Measurements from ENCODE around the gene ANKRD9. TPM values are rescaled to one million over a fixed set of nuclear protein-coding genes. Genes with fewer than 3 reads are reported as not detected.

The ANKRD9 gene
- total and polyA plus RNA-seq, 5 donors from 2014 or later: 0.69 to 7.1 (median 1.7) TPM

- H3K27me3 Mint-ChIP-seq: no peaks in the 10 kb centered on the region
- H3K36me3 ChIP-seq (ENCODE audit: control insufficient read depth, insufficient read depth, low read length): no peaks in the 10 kb centered on the region
- no peak for ATAC-seq (ENCODE audit: low read depth in 2 of 2)
- H3K9me3 Mint-ChIP-seq: peaks cover 0 to 1% (median 0%) of the 10 kb centered on the region in 7 donors
- no peak overlapping the region for H3K4me3 ChIP-seq (ENCODE audit: low read depth, low read length)
- no peaks in the 10 kb centered on the region for H3K36me3 Mint-ChIP-seq
- peak overlapping the region in 1 of 4 donors; percentile 62 for H3K4me3 Mint-ChIP-seq
- H3K27ac ChIP-seq (ENCODE audit: insufficient read depth, low read length, poor library complexity, severe bottlenecking): no peak overlapping the region
- no peaks in the 10 kb centered on the region for H3K27me3 ChIP-seq (ENCODE audit: control insufficient read depth, insufficient read depth, low read length)
- no peak for DNase-seq
- H3K4me1 Mint-ChIP-seq: peaks cover 0 to 27% (median 6%) of the 10 kb centered on the region in 4 donors
- H3K4me1 ChIP-seq (ENCODE audit: control insufficient read depth, insufficient read depth, low read length, poor library complexity, severe bottlenecking): peaks cover 15% of the 10 kb centered on the region
- no peak overlapping the region for H3K27ac Mint-ChIP-seq
- H3K9me3 ChIP-seq (ENCODE audit: control insufficient read depth in 2 of 2, low read length in 2 of 2): no peaks in the 10 kb centered on the region
These were observed 2.3 kb downstream of the ANKRD9 start for GRCh38 chr14:102507081-102507856.

- peaks cover 0 to 1% (median 0%) of the 10 kb centered on the region in 7 donors for H3K9me3 Mint-ChIP-seq
- no peaks in the 10 kb centered on the region for H3K27me3 ChIP-seq (ENCODE audit: control insufficient read depth, insufficient read depth, low read length)
- peaks cover 15% of the 10 kb centered on the region for H3K4me1 ChIP-seq (ENCODE audit: control insufficient read depth, insufficient read depth, low read length, poor library complexity, severe bottlenecking)
- H3K9me3 ChIP-seq (ENCODE audit: control insufficient read depth in 2 of 2, low read length in 2 of 2): no peaks in the 10 kb centered on the region
- H3K27me3 Mint-ChIP-seq: no peaks in the 10 kb centered on the region
- H3K27ac Mint-ChIP-seq: no peak overlapping the region
- no peak overlapping the region for H3K4me3 ChIP-seq (ENCODE audit: low read depth, low read length)
- no peaks in the 10 kb centered on the region for H3K36me3 ChIP-seq (ENCODE audit: control insufficient read depth, insufficient read depth, low read length)
- H3K27ac ChIP-seq (ENCODE audit: insufficient read depth, low read length, poor library complexity, severe bottlenecking): no peak overlapping the region
- peaks cover 0 to 25% (median 6%) of the 10 kb centered on the region in 4 donors for H3K4me1 Mint-ChIP-seq
- H3K36me3 Mint-ChIP-seq: no peaks in the 10 kb centered on the region
- no peak for DNase-seq
- ATAC-seq (ENCODE audit: low read depth in 2 of 2): no peak
- peak overlapping the region in 3 of 4 donors; percentile 52 to 66 (median 62) for H3K4me3 Mint-ChIP-seq
These were observed 3.0 kb downstream of the ANKRD9 start for GRCh38 chr14:102506626-102506925.

- ATAC-seq (ENCODE audit: low read depth in 2 of 2) (no peak), DNase-seq (no peak)
- Mint-ChIP-seq H3K27ac (no peak overlapping the region), H3K9me3 (peaks cover 0 to 1% (median 0%) of the 10 kb centered on the region in 7 donors), H3K4me1 (peaks cover 0 to 21% (median 6%) of the 10 kb centered on the region in 4 donors), H3K36me3 (no peaks in the 10 kb centered on the region), H3K27me3 (no peaks in the 10 kb centered on the region), H3K4me3 (no peak overlapping the region)
- H3K4me3 ChIP-seq (ENCODE audit: low read depth, low read length): no peak overlapping the region
- H3K9me3 ChIP-seq (ENCODE audit: control insufficient read depth in 2 of 2, low read length in 2 of 2): no peaks in the 10 kb centered on the region
- peaks cover 13% of the 10 kb centered on the region for H3K4me1 ChIP-seq (ENCODE audit: control insufficient read depth, insufficient read depth, low read length, poor library complexity, severe bottlenecking)
- no peaks in the 10 kb centered on the region for H3K27me3 ChIP-seq (ENCODE audit: control insufficient read depth, insufficient read depth, low read length)
- no peak overlapping the region for H3K27ac ChIP-seq (ENCODE audit: insufficient read depth, low read length, poor library complexity, severe bottlenecking)
- H3K36me3 ChIP-seq (ENCODE audit: control insufficient read depth, insufficient read depth, low read length): no peaks in the 10 kb centered on the region
These were observed 3.6 kb downstream of the ANKRD9 start for GRCh38 chr14:102505775-102506625.

- peak overlapping the region in 1 of 3 donors; percentile 66 for H3K27ac Mint-ChIP-seq
- peaks cover 0 to 1% (median 0%) of the 10 kb centered on the region in 7 donors for H3K9me3 Mint-ChIP-seq
- Histone ChIP-seq H3K9me3 (ENCODE audit: control insufficient read depth in 2 of 2, low read length in 2 of 2) (no peaks in the 10 kb centered on the region), H3K4me3 (ENCODE audit: low read depth, low read length) (no peak overlapping the region), H3K27ac (ENCODE audit: insufficient read depth, low read length, poor library complexity, severe bottlenecking) (no peak overlapping the region), H3K36me3 (ENCODE audit: control insufficient read depth, insufficient read depth, low read length) (no peaks in the 10 kb centered on the region), H3K4me1 (ENCODE audit: control insufficient read depth, insufficient read depth, low read length, poor library complexity, severe bottlenecking) (peaks cover 4% of the 10 kb centered on the region), H3K27me3 (ENCODE audit: control insufficient read depth, insufficient read depth, low read length) (no peaks in the 10 kb centered on the region)
- H3K36me3 Mint-ChIP-seq: no peaks in the 10 kb centered on the region
- H3K4me1 Mint-ChIP-seq: peaks cover 0 to 18% (median 3%) of the 10 kb centered on the region in 4 donors
- H3K4me3 Mint-ChIP-seq: peak overlapping the region in 2 of 4 donors; percentile 47 to 51
- H3K27me3 Mint-ChIP-seq: no peaks in the 10 kb centered on the region
- no peak for DNase-seq
- no peak for ATAC-seq (ENCODE audit: low read depth in 2 of 2)
These were observed 4.5 kb downstream of the ANKRD9 start for GRCh38 chr14:102505000-102505619.

GRCh38 chr14:102504328-102504999 is 5.1 kb downstream of the ANKRD9 start:
- no peak overlapping the region for H3K4me3 Mint-ChIP-seq
- ATAC-seq (ENCODE audit: low read depth in 2 of 2): no peak
- Histone ChIP-seq H3K27me3 (ENCODE audit: control insufficient read depth, insufficient read depth, low read length) (no peaks in the 10 kb centered on the region), H3K9me3 (ENCODE audit: control insufficient read depth in 2 of 2, low read length in 2 of 2) (no peaks in the 10 kb centered on the region), H3K27ac (ENCODE audit: insufficient read depth, low read length, poor library complexity, severe bottlenecking) (no peak overlapping the region), H3K36me3 (ENCODE audit: control insufficient read depth, insufficient read depth, low read length) (no peaks in the 10 kb centered on the region), H3K4me3 (ENCODE audit: low read depth, low read length) (no peak overlapping the region), H3K4me1 (ENCODE audit: control insufficient read depth, insufficient read depth, low read length, poor library complexity, severe bottlenecking) (peaks cover 3% of the 10 kb centered on the region)
- no peaks in the 10 kb centered on the region for H3K27me3 Mint-ChIP-seq
- peaks cover 0 to 1% (median 0%) of the 10 kb centered on the region in 7 donors for H3K9me3 Mint-ChIP-seq
- H3K27ac Mint-ChIP-seq: peak overlapping the region in 1 of 3 donors; percentile 66
- DNase-seq: no peak
- H3K4me1 Mint-ChIP-seq: peaks cover 0 to 18% (median 3%) of the 10 kb centered on the region in 4 donors
- no peaks in the 10 kb centered on the region for H3K36me3 Mint-ChIP-seq

- H3K4me3 Mint-ChIP-seq: peak overlapping the region in 1 of 4 donors; percentile 61
- H3K9me3 ChIP-seq (ENCODE audit: control insufficient read depth in 2 of 2, low read length in 2 of 2): no peaks in the 10 kb centered on the region
- no peaks in the 10 kb centered on the region for H3K27me3 ChIP-seq (ENCODE audit: control insufficient read depth, insufficient read depth, low read length)
- peaks cover 0 to 1% (median 0%) of the 10 kb centered on the region in 7 donors for H3K9me3 Mint-ChIP-seq
- no peaks in the 10 kb centered on the region for H3K4me1 ChIP-seq (ENCODE audit: control insufficient read depth, insufficient read depth, low read length, poor library complexity, severe bottlenecking)
- no peak overlapping the region for H3K4me3 ChIP-seq (ENCODE audit: low read depth, low read length)
- H3K4me1 Mint-ChIP-seq: peaks cover 0 to 16% (median 3%) of the 10 kb centered on the region in 4 donors
- ATAC-seq (ENCODE audit: low read depth in 2 of 2) (no peak), DNase-seq (no peak)
- no peaks in the 10 kb centered on the region for H3K36me3 ChIP-seq (ENCODE audit: control insufficient read depth, insufficient read depth, low read length)
- no peak overlapping the region for H3K27ac Mint-ChIP-seq
- no peak overlapping the region for H3K27ac ChIP-seq (ENCODE audit: insufficient read depth, low read length, poor library complexity, severe bottlenecking)
- H3K27me3 Mint-ChIP-seq: no peaks in the 10 kb centered on the region
- peaks cover 5% of the 10 kb centered on the region for H3K36me3 Mint-ChIP-seq
These were observed 5.8 kb downstream of the ANKRD9 start for GRCh38 chr14:102503641-102504327.

- H3K27ac Mint-ChIP-seq: no peak overlapping the region
- peaks cover 0 to 3% (median 0%) of the 10 kb centered on the region in 7 donors for H3K9me3 Mint-ChIP-seq
- H3K36me3 Mint-ChIP-seq: peaks cover 6% of the 10 kb centered on the region
- DNase-seq (no peak), ATAC-seq (ENCODE audit: low read depth in 2 of 2) (no peak)
- H3K27me3 Mint-ChIP-seq: no peaks in the 10 kb centered on the region
- H3K4me3 Mint-ChIP-seq: no peak overlapping the region
- H3K4me1 ChIP-seq (ENCODE audit: control insufficient read depth, insufficient read depth, low read length, poor library complexity, severe bottlenecking): no peaks in the 10 kb centered on the region
- H3K4me1 Mint-ChIP-seq: peaks cover 0 to 9% (median 2%) of the 10 kb centered on the region in 4 donors
- H3K9me3 ChIP-seq (ENCODE audit: control insufficient read depth in 2 of 2, low read length in 2 of 2): no peaks in the 10 kb centered on the region
- H3K4me3 ChIP-seq (ENCODE audit: low read depth, low read length): no peak overlapping the region
- no peak overlapping the region for H3K27ac ChIP-seq (ENCODE audit: insufficient read depth, low read length, poor library complexity, severe bottlenecking)
- peaks cover 4% of the 10 kb centered on the region for H3K36me3 ChIP-seq (ENCODE audit: control insufficient read depth, insufficient read depth, low read length)
- no peaks in the 10 kb centered on the region for H3K27me3 ChIP-seq (ENCODE audit: control insufficient read depth, insufficient read depth, low read length)
These were observed 7.0 kb downstream of the ANKRD9 start for GRCh38 chr14:102502571-102502970.
